NCI-H2196 (cell line): ENCODE results near the gene SLC17A2.
"Not testable (repeated sequence)": the region's sequence is repeated elsewhere in the genome, so short reads cannot be mapped to it uniquely, and the experiment has no call there.

Experiments used
- DNase-seq: peaks from one replicate; lab custom pipeline; 2025; ENCODE audit not compliant: unreplicated experiment; lab: John Stamatoyannopoulos, UW

Gene SLC17A2

GRCh38 chr6:25951296-25952032 lies 21.0 kb upstream of the SLC17A2 start:
- DNase-seq = no peak

GRCh38 chr6:25950297-25950696 lies 19.8 kb upstream of the SLC17A2 start:
- DNase-seq = no peak

- no peak for DNase-seq
Measured at GRCh38 chr6:25949695-25950094, 19.2 kb upstream of the SLC17A2 start.

GRCh38 chr6:25947492-25947891 lies 17.0 kb upstream of the SLC17A2 start:
- not testable (repeated sequence) for DNase-seq

- no peak for DNase-seq
Measured at GRCh38 chr6:25946631-25947030, 16.1 kb upstream of the SLC17A2 start.

- DNase-seq = not testable (repeated sequence)
Measured at GRCh38 chr6:25945738-25946137, 15.2 kb upstream of the SLC17A2 start.

- DNase-seq = no peak
Measured at GRCh38 chr6:25944688-25945574, 14.4 kb upstream of the SLC17A2 start.

GRCh38 chr6:25943887-25944286 lies 13.4 kb upstream of the SLC17A2 start:
- DNase-seq = no peak

GRCh38 chr6:25942561-25943147 lies 12.2 kb upstream of the SLC17A2 start:
- DNase-seq = peak; percentile 47

- no peak for DNase-seq
Measured at GRCh38 chr6:25939593-25939992, 9.1 kb upstream of the SLC17A2 start.

- DNase-seq = no peak
Measured at GRCh38 chr6:25935953-25936352, 5.5 kb upstream of the SLC17A2 start.

GRCh38 chr6:25934735-25935313 lies 4.3 kb upstream of the SLC17A2 start:
- DNase-seq = no peak

- no peak for DNase-seq
Measured at GRCh38 chr6:25934156-25934555, 3.7 kb upstream of the SLC17A2 start.

- no peak for DNase-seq
Measured at GRCh38 chr6:25931411-25931709, 869 bp upstream of the SLC17A2 start.

- not testable (repeated sequence) for DNase-seq
Measured at GRCh38 chr6:25929785-25930184, 706 bp downstream of the SLC17A2 start.

- DNase-seq = no peak
Measured at GRCh38 chr6:25928562-25929324, 1.7 kb downstream of the SLC17A2 start.

GRCh38 chr6:25927756-25928216 lies 2.7 kb downstream of the SLC17A2 start:
- no peak for DNase-seq

GRCh38 chr6:25927178-25927577 lies 3.3 kb downstream of the SLC17A2 start:
- DNase-seq = no peak

- DNase-seq = no peak
Measured at GRCh38 chr6:25925876-25926275, 4.6 kb downstream of the SLC17A2 start.

GRCh38 chr6:25922301-25922700 lies 8.2 kb downstream of the SLC17A2 start:
- no peak for DNase-seq
